IPS-15b (cell line): ENCODE measurements around the gene CEP72.
A peak's percentile ranks its signal among the peaks of the same experiment; 100 is the strongest.

Source experiments
- H3K27me3 ChIP-seq: one replicate; pipeline ENCODE4 v1.6.1; 2013; ENCODE audit warnings: low read length; ENCODE audit not compliant: control insufficient read depth, insufficient read depth
- H3K36me3 ChIP-seq: one replicate; pipeline ENCODE4 v1.6.1; 2013; ENCODE audit warnings: low read length; ENCODE audit not compliant: control insufficient read depth, insufficient read depth
- H3K4me1 ChIP-seq: one replicate; pipeline ENCODE4 v1.6.1; 2013; ENCODE audit warnings: mild to moderate bottlenecking, low read length; ENCODE audit not compliant: control insufficient read depth, insufficient read depth
- H3K4me3 ChIP-seq: one replicate; pipeline ENCODE4 v1.5.1; 2013; ENCODE audit warnings: low read depth, low read length
- H3K9ac ChIP-seq: one replicate; pipeline ENCODE4 v1.6.1; 2013; ENCODE audit warnings: low read depth, mild to moderate bottlenecking, low read length
- H3K9me3 ChIP-seq: one replicate; pipeline ENCODE4 v1.6.1; 2013; ENCODE audit warnings: mild to moderate bottlenecking, low read length; ENCODE audit not compliant: control insufficient read depth, insufficient read depth

Gene CEP72

GRCh38 chr5:611731-612486, at the start of gene CEP72:
Gene CEP72 (plus strand): TSS chr5:612340. CDS start chr5:612362, 22 bp downstream.
- Histone ChIP-seq H3K4me1 (no peaks in the 10 kb centered on the region), H3K4me3 (peak within 1 kb of the TSS; percentile 88), H3K36me3 (no peaks in the 10 kb centered on the region), H3K27me3 (peaks cover 3% of the 10 kb centered on the region), H3K9ac (no peak within 1 kb of the TSS), H3K9me3 (no peaks in the 10 kb centered on the region)

GRCh38 chr5:565782-566440, 46.2 kb upstream of the CEP72 start:
- no peaks in the 10 kb centered on the region for H3K4me1 ChIP-seq
- H3K36me3 ChIP-seq = no peaks in the 10 kb centered on the region
- peak overlapping the region; percentile 13 for H3K4me3 ChIP-seq
- H3K9me3 ChIP-seq = no peaks in the 10 kb centered on the region
- H3K9ac ChIP-seq = no peak overlapping the region
- H3K27me3 ChIP-seq = peaks cover 13% of the 10 kb centered on the region

- Histone ChIP-seq H3K4me3 (no peak overlapping the region), H3K27me3 (peaks cover 11% of the 10 kb centered on the region)
These were observed 45.4 kb upstream of the CEP72 start for GRCh38 chr5:566636-567309.

GRCh38 chr5:567664-568060, 44.5 kb upstream of the CEP72 start:
- peaks cover 11% of the 10 kb centered on the region for H3K27me3 ChIP-seq
- no peaks in the 10 kb centered on the region for H3K4me1 ChIP-seq
- H3K4me3 ChIP-seq = no peak overlapping the region
- H3K9me3 ChIP-seq = no peaks in the 10 kb centered on the region
- H3K9ac ChIP-seq = no peak overlapping the region
- no peaks in the 10 kb centered on the region for H3K36me3 ChIP-seq

More at GRCh38 chr5:566636-567309, 45.4 kb upstream of the CEP72 start:
- H3K4me1 ChIP-seq = no peaks in the 10 kb centered on the region
- no peaks in the 10 kb centered on the region for H3K36me3 ChIP-seq
- H3K9ac ChIP-seq = no peak overlapping the region
- no peaks in the 10 kb centered on the region for H3K9me3 ChIP-seq

- Histone ChIP-seq H3K9ac (no peak overlapping the region), H3K4me1 (no peaks in the 10 kb centered on the region), H3K27me3 (peaks cover 11% of the 10 kb centered on the region), H3K9me3 (no peaks in the 10 kb centered on the region), H3K4me3 (no peak overlapping the region), H3K36me3 (no peaks in the 10 kb centered on the region)
These were observed 43.9 kb upstream of the CEP72 start for GRCh38 chr5:568061-568781.

GRCh38 chr5:568809-569208, 43.3 kb upstream of the CEP72 start:
- Histone ChIP-seq H3K27me3 (peaks cover 11% of the 10 kb centered on the region), H3K36me3 (no peaks in the 10 kb centered on the region), H3K4me3 (no peak overlapping the region), H3K4me1 (no peaks in the 10 kb centered on the region), H3K9me3 (no peaks in the 10 kb centered on the region), H3K9ac (no peak overlapping the region)

- H3K36me3 ChIP-seq = no peaks in the 10 kb centered on the region
- H3K27me3 ChIP-seq = peaks cover 11% of the 10 kb centered on the region
- H3K9me3 ChIP-seq = no peaks in the 10 kb centered on the region
- H3K4me1 ChIP-seq = no peaks in the 10 kb centered on the region
- no peak overlapping the region for H3K9ac ChIP-seq
- H3K4me3 ChIP-seq = no peak overlapping the region
These were observed 42.7 kb upstream of the CEP72 start for GRCh38 chr5:569358-569867.

GRCh38 chr5:569868-570361, 42.2 kb upstream of the CEP72 start:
- Histone ChIP-seq H3K27me3 (peaks cover 11% of the 10 kb centered on the region), H3K9ac (no peak overlapping the region), H3K36me3 (no peaks in the 10 kb centered on the region), H3K9me3 (no peaks in the 10 kb centered on the region), H3K4me3 (no peak overlapping the region), H3K4me1 (no peaks in the 10 kb centered on the region)

- Histone ChIP-seq H3K9me3 (no peaks in the 10 kb centered on the region), H3K9ac (no peak overlapping the region), H3K27me3 (peaks cover 11% of the 10 kb centered on the region), H3K36me3 (no peaks in the 10 kb centered on the region), H3K4me1 (no peaks in the 10 kb centered on the region), H3K4me3 (no peak overlapping the region)
These were observed 41.7 kb upstream of the CEP72 start for GRCh38 chr5:570446-570845.

GRCh38 chr5:570886-571285, 41.3 kb upstream of the CEP72 start:
- Histone ChIP-seq H3K9ac (no peak overlapping the region), H3K27me3 (peaks cover 12% of the 10 kb centered on the region), H3K4me1 (no peaks in the 10 kb centered on the region), H3K9me3 (no peaks in the 10 kb centered on the region), H3K36me3 (no peaks in the 10 kb centered on the region), H3K4me3 (no peak overlapping the region)

- Histone ChIP-seq H3K4me1 (no peaks in the 10 kb centered on the region), H3K27me3 (peaks cover 8% of the 10 kb centered on the region), H3K9me3 (no peaks in the 10 kb centered on the region), H3K9ac (no peak overlapping the region), H3K36me3 (no peaks in the 10 kb centered on the region), H3K4me3 (no peak overlapping the region)
These were observed 40.3 kb upstream of the CEP72 start for GRCh38 chr5:571791-572190.
